ENCODE data around the gene PLCB1. TPM values are rescaled to one million over a fixed set of nuclear protein-coding genes. Genes with fewer than 3 reads are reported as not detected.

Gene PLCB1
- total RNA-seq, 1 experiment from 2014 or later = 4.4 TPM

- BruUV-seq (replicated peaks) = no TSS peak
- peaks cover 17% of the 10 kb centered on the region; the same call in 1 of the 2 replicates for H3K27me3 ChIP-seq (ENCODE audit: low read length)
- DNase-seq = no peak
- H3K9me3 ChIP-seq (ENCODE audit: low read length) = no peaks in the 10 kb centered on the region
- no peak overlapping the region for H2AFZ ChIP-seq (ENCODE audit: low read length)
- no peaks in the 10 kb centered on the region for H3K79me2 ChIP-seq (ENCODE audit: low read length)
- H3K4me1 ChIP-seq (ENCODE audit: insufficient read depth, low read length) = no peaks in the 10 kb centered on the region
- no peaks in the 10 kb centered on the region for H3K36me3 ChIP-seq (ENCODE audit: low read depth, low read length)
- H3K27ac ChIP-seq (ENCODE audit: low read length) = no peak overlapping the region
- H3K9me2 ChIP-seq (replicated peaks; ENCODE audit: low read length) = no peaks in the 10 kb centered on the region
- H3K4me2 ChIP-seq (ENCODE audit: low read length) = no peak overlapping the region
- ATAC-seq = no peak
- ChIA-PET CTCF (no interaction called here), POLR2A (ENCODE audit: unreplicated experiment) (no interaction called here)
- H3F3A ChIP-seq (ENCODE audit: low read length, unreplicated experiment) = no peaks in the 10 kb centered on the region
- no peak for TF ChIP-seq EZH2 (IDR thresholded peaks at IDR 0.05; ENCODE audit: low read length, unreplicated experiment)
- TF ChIP-seq EZH2phosphoT487 (IDR thresholded peaks at IDR 0.05; ENCODE audit: borderline replicate concordance, low read length) = no peak
- TF ChIP-seq CTCF (conservative IDR thresholded peaks at IDR 0.05; ENCODE audit: low read depth, low read length) = no peak
- H3K9ac ChIP-seq (ENCODE audit: low read length) = no peak overlapping the region
- H3K4me3 ChIP-seq (ENCODE audit: low read length) = no peak overlapping the region
- intact Hi-C loops (cut with micrococcal nuclease) = no loop called here
- no peaks in the 10 kb centered on the region for H4K20me1 ChIP-seq (ENCODE audit: low read length)
Observed at GRCh38 chr20:8673116-8673515, 541.0 kb downstream of the PLCB1 start.

DNA sequence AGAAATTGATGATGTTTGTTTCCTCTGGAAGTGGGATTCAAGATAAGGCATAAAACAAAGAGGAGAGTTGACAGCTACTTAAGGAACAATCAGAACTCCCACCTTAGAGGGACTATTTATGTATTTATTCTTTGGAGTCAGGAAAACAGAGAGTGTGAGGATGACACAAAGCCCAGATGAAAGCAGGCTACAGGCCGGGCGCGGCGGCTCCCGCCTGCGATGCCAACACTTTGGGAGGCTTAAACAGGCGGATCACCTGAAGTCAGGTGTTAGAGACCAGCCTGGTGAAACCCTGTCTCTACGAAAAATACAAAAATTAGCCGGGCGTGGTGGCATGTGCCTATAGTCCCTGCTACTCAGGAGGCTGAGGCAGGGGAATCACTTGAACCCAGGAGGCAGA lies 543.8 kb downstream of the PLCB1 start:
- H3K9ac ChIP-seq (ENCODE audit: low read length) = no peak overlapping the region
- no peak overlapping the region for H3K27ac ChIP-seq (ENCODE audit: low read length)
- H4K20me1 ChIP-seq (ENCODE audit: low read length) = no peaks in the 10 kb centered on the region
- H3K4me1 ChIP-seq (ENCODE audit: insufficient read depth, low read length) = no peaks in the 10 kb centered on the region
- ChIA-PET POLR2A (ENCODE audit: unreplicated experiment) (no interaction called here), CTCF (no interaction called here)
- no peak for ATAC-seq
- H2AFZ ChIP-seq (ENCODE audit: low read length) = no peak overlapping the region
- H3K36me3 ChIP-seq (ENCODE audit: low read depth, low read length) = no peaks in the 10 kb centered on the region
- no peaks in the 10 kb centered on the region for H3K79me2 ChIP-seq (ENCODE audit: low read length)
- H3K27me3 ChIP-seq (ENCODE audit: low read length) = peaks cover 23% of the 10 kb centered on the region; the same call in 1 of the 2 replicates
- no peak overlapping the region for H3K4me3 ChIP-seq (ENCODE audit: low read length)
- no peak for DNase-seq
- H3K9me3 ChIP-seq (ENCODE audit: low read length) = no peaks in the 10 kb centered on the region
- BruUV-seq (replicated peaks) = no TSS peak
- H3K4me2 ChIP-seq (ENCODE audit: low read length) = no peak overlapping the region
- H3K9me2 ChIP-seq (replicated peaks; ENCODE audit: low read length) = no peaks in the 10 kb centered on the region
- intact Hi-C loops (cut with micrococcal nuclease) = no loop called here
- TF ChIP-seq EZH2 (IDR thresholded peaks at IDR 0.05; ENCODE audit: low read length, unreplicated experiment) (no peak), CTCF (conservative IDR thresholded peaks at IDR 0.05; ENCODE audit: low read depth, low read length) (no peak), EZH2phosphoT487 (IDR thresholded peaks at IDR 0.05; ENCODE audit: borderline replicate concordance, low read length) (no peak)
- H3F3A ChIP-seq (ENCODE audit: low read length, unreplicated experiment) = no peaks in the 10 kb centered on the region

DNA sequence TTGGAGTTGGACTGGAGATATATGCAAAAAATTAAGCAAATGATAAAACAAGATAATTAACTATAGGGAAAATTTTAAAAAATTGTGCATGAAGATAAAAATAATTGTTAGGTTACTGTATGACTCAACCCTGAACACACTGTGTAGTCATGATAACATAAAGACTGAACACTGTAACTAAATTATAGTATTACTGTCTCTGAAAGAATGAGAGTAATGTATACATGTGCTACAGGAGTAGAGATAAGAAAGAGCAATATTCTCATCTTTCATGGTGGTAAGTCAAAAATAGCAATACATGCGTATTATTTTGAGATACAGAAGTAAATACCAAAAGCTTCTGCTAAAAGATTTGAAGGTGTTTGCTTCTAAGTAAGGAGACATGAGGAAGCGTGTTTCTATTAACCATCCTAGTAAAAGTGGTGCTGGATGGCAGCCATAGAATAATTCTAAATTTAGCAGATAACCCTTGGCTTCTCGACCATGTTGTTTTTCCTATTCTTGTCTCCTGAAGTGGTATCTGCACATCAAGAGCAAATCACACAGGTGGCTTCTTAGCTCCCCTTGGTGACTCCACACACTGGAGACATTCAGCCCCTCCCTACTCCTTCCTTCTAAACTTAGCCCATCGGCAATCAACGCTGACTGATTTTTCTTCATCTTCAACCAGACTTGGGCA lies 546.2 kb downstream of the PLCB1 start:
- ATAC-seq = no peak; the same call in 1 of the 2 replicates
- H3F3A ChIP-seq (ENCODE audit: low read length, unreplicated experiment) = no peaks in the 10 kb centered on the region
- H3K4me1 ChIP-seq (ENCODE audit: insufficient read depth, low read length) = no peaks in the 10 kb centered on the region
- H3K9me2 ChIP-seq (replicated peaks; ENCODE audit: low read length) = no peaks in the 10 kb centered on the region
- no peak overlapping the region for H3K27ac ChIP-seq (ENCODE audit: low read length)
- H3K36me3 ChIP-seq (ENCODE audit: low read depth, low read length) = no peaks in the 10 kb centered on the region
- no peak for DNase-seq
- no TSS peak for BruUV-seq (replicated peaks)
- intact Hi-C loops (cut with micrococcal nuclease) = no loop called here
- POLR2A ChIA-PET (ENCODE audit: unreplicated experiment) = no interaction called here
- no peak overlapping the region for H2AFZ ChIP-seq (ENCODE audit: low read length)
- H3K9ac ChIP-seq (ENCODE audit: low read length) = no peak overlapping the region
- CTCF ChIA-PET = no interaction called here
- TF ChIP-seq CTCF (conservative IDR thresholded peaks at IDR 0.05; ENCODE audit: low read depth, low read length) (no peak), EZH2 (IDR thresholded peaks at IDR 0.05; ENCODE audit: low read length, unreplicated experiment) (no peak)
- H3K9me3 ChIP-seq (ENCODE audit: low read length) = no peaks in the 10 kb centered on the region
- no peaks in the 10 kb centered on the region for H3K79me2 ChIP-seq (ENCODE audit: low read length)
- no peaks in the 10 kb centered on the region for H4K20me1 ChIP-seq (ENCODE audit: low read length)
- peaks cover 14% of the 10 kb centered on the region; the same call in 1 of the 2 replicates for H3K27me3 ChIP-seq (ENCODE audit: low read length)
- H3K4me3 ChIP-seq (ENCODE audit: low read length) = no peak overlapping the region
- H3K4me2 ChIP-seq (ENCODE audit: low read length) = no peak overlapping the region

All from PC-3 (cell line).